Astrocyte (in vitro differentiated cells and primary cell): ENCODE measurements around the gene ASAP2.
"Not testable (repeated sequence)": the region's sequence is repeated elsewhere in the genome, so short reads cannot be mapped to it uniquely, and the experiment has no call there.

Source experiments
- CTCF ChIP-seq: IDR thresholded peaks from 2 replicates; pipeline ENCODE4 v1.5.1; 2011; ENCODE audit warnings: low read depth, mild to moderate bottlenecking, inconsistent platforms, low read length, moderate library complexity; ENCODE audit not compliant: insufficient read depth
- EZH2 ChIP-seq: IDR thresholded peaks from 2 replicates; pipeline ENCODE4 v1.6.1; 2012; ENCODE audit warnings: mild to moderate bottlenecking, low read length, inconsistent platforms; ENCODE audit not compliant: insufficient read depth

DNA sequence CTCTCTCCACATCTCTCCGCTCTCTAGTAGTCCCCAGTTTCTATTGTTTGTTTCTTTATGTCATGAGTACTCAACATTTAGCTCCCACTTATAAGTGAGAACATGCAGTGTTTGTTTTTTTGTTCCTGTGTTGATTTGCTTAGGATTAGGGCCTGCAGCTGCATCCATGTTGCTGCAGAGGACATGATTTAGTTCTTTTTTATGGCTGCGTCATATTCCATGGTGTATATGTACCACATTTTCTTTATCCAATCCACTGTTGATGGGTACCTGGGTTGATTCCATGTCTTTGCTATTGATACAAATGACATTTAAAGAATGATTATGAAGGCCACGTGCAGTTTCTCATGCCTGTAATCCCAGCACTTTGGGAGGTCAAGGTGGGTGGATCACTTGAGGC lies 60.7 kb downstream of the ASAP2 start:
- TF ChIP-seq CTCF, EZH2: not testable (repeated sequence)
